Ascending aorta (tissue), 2 donors: Measurements from ENCODE around the gene NOTUM. TPM values are rescaled to one million over a fixed set of nuclear protein-coding genes. Genes with fewer than 3 reads are reported as not detected.

Source experiments
- DNase-seq, 2 donors: peaks; one replicate each; pipeline ENCODE4 v3.0.0-alpha.2; 2019; ENCODE audit warnings: low spot score in 2 of 2
- H3K27ac ChIP-seq, 2 donors: fragments of 200-600 bp; sonication (generic); one replicate each; pipeline ENCODE4 v1.5.1; 2016 to 2017; ENCODE audit warnings: mild to moderate bottlenecking in 1 of 2
- H3K27me3 ChIP-seq: fragments of 200-600 bp; sonication (generic); one replicate; pipeline ENCODE4 v1.5.1; 2017
- H3K36me3 ChIP-seq, 2 donors: fragments of 200-600 bp; sonication (generic); one replicate each; pipeline ENCODE4 v1.5.1; 2016
- H3K4me1 ChIP-seq, 2 donors: fragments of 200-600 bp; sonication (generic); one replicate each; pipeline ENCODE4 v1.5.1; 2016 to 2017; ENCODE audit warnings: mild to moderate bottlenecking in 1 of 2
- H3K4me3 ChIP-seq, 2 donors: fragments of 200-600 bp; sonication (generic); one replicate each; pipeline ENCODE4 v1.5.1; 2016 to 2017; ENCODE audit warnings: mild to moderate bottlenecking in 1 of 2
- H3K9me3 ChIP-seq, 2 donors: fragments of 200-600 bp; sonication (generic); one replicate each; pipeline ENCODE4 v1.5.1; 2016
- intact Hi-C: fragments of 100-400 bp; cut with DNase I; formaldehyde crosslinking; loops from one replicate; pipeline ENCODE4 v1.15.1; 2023
- total RNA-seq: library from RNA; depleted of rRNA; stranded (reverse); fragments of >200 nt; gene quantifications from one replicate; pipeline ENCODE4 v1.1.0, GENCODE V29; 2016
- TF ChIP-seq, protein P1 (sequence below), 3 experiments: fragments of 200-600 bp in 2 of 3; fragments of 450-650 bp in 1 of 3; sonication (generic) in 2 of 3; IDR thresholded peaks; one replicate each; pipeline ENCODE4 v1.5.1; 2016 to 2019; ENCODE audit warnings: antibody characterized with exemption in 3 of 3, mild to moderate bottlenecking in 1 of 3, moderate library complexity in 1 of 3

NOTUM gene
- total RNA-seq, 1 donor from 2014 or later: not detected

DNA sequence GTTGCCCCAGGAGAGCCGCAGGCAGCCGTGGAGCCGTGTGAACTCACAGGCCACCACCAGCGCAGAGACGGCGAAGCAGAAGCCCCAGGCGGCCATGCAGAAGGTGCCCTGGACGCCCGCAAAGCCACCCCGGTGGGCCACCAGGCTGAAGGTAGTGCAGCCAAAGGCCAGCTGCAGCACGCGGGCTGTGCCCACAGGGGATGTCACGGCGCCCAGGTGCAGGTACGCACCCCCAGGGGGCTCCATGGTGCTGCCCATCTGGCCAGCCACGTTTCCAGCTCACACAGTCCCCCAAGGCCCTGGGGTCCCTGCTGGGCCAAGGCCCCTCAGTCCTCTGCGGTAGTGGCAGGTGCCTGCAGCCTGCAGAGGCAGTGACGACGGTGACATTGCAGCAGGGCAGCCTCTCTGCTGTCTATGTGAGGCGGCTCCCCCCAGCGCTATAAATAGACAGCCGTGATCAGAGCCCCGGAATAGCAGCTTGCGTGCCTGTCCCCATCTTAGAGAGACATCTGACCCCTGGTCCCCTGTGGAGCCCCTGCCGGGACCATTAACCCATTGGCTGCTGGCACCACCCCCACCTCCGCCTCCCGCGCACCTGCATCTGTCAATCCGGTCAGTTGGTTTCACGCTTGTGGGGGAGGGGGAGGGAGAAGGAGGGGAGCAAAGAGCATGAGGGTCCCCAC lies 19.4 kb downstream of the NOTUM start:
- no peak for DNase-seq
- intact Hi-C loops: no loop called here
- Histone ChIP-seq H3K4me3 (no peak overlapping the region), H3K4me1 (peaks cover 7 to 11% of the 10 kb centered on the region in 2 donors), H3K27ac (no peak overlapping the region), H3K9me3 (no peaks in the 10 kb centered on the region), H3K27me3 (peaks cover 10% of the 10 kb centered on the region), H3K36me3 (no peaks in the 10 kb centered on the region)
- TF ChIP-seq, protein P1, sequence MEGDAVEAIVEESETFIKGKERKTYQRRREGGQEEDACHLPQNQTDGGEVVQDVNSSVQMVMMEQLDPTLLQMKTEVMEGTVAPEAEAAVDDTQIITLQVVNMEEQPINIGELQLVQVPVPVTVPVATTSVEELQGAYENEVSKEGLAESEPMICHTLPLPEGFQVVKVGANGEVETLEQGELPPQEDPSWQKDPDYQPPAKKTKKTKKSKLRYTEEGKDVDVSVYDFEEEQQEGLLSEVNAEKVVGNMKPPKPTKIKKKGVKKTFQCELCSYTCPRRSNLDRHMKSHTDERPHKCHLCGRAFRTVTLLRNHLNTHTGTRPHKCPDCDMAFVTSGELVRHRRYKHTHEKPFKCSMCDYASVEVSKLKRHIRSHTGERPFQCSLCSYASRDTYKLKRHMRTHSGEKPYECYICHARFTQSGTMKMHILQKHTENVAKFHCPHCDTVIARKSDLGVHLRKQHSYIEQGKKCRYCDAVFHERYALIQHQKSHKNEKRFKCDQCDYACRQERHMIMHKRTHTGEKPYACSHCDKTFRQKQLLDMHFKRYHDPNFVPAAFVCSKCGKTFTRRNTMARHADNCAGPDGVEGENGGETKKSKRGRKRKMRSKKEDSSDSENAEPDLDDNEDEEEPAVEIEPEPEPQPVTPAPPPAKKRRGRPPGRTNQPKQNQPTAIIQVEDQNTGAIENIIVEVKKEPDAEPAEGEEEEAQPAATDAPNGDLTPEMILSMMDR (IDR thresholded peaks at IDR 0.05): no peak

- TF ChIP-seq, protein P1 (IDR thresholded peaks at IDR 0.05): no peak
- no peaks in the 10 kb centered on the region for H3K36me3 ChIP-seq
- H3K4me1 ChIP-seq: peaks cover 8 to 11% of the 10 kb centered on the region in 2 donors
- peaks cover 10% of the 10 kb centered on the region for H3K27me3 ChIP-seq
- DNase-seq: no peak
- no peak overlapping the region for H3K4me3 ChIP-seq
- intact Hi-C loops: no loop called here
- no peak overlapping the region for H3K27ac ChIP-seq
- H3K9me3 ChIP-seq: no peaks in the 10 kb centered on the region
Measured at GRCh38 chr17:81940538-81941483, 20.2 kb downstream of the NOTUM start.

- Histone ChIP-seq H3K27ac (no peak overlapping the region), H3K4me3 (peak overlapping the region in 1 of 2 donors; percentile 26), H3K9me3 (no peaks in the 10 kb centered on the region), H3K4me1 (peaks cover 8 to 11% of the 10 kb centered on the region in 2 donors), H3K27me3 (peaks cover 10% of the 10 kb centered on the region), H3K36me3 (no peaks in the 10 kb centered on the region)
- TF ChIP-seq, protein P1 (IDR thresholded peaks at IDR 0.05): no peak
- intact Hi-C loops: no loop called here
- DNase-seq: peak in 1 of 2 donors; percentile 78
Measured at GRCh38 chr17:81939881-81940385, 21.1 kb downstream of the NOTUM start.

DNA sequence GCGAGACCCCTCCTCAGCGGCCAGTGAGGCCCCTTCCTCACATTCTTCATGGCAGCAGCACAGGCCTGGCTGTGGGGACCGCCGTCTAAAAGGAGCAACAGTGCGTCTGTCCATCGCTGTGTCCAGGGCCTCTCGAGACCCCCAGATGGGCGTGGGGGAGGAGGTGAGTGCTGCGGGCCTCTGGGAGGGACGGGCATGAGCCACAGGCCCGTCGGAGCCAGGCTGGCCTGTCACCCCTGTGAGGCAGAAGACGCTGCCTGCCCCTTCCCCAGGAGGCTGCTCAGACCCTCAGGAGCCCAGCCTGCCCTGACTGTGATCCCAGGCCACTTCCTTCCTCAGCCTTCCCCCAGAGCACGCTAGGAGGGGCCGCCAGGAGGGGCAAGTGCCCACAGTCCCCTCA lies 21.8 kb downstream of the NOTUM start:
- no peak overlapping the region for H3K27ac ChIP-seq
- no peaks in the 10 kb centered on the region for H3K9me3 ChIP-seq
- TF ChIP-seq, protein P1 (IDR thresholded peaks at IDR 0.05): no peak
- H3K4me1 ChIP-seq: peaks cover 8 to 11% of the 10 kb centered on the region in 2 donors
- H3K36me3 ChIP-seq: no peaks in the 10 kb centered on the region
- no peak for DNase-seq
- no peak overlapping the region for H3K4me3 ChIP-seq
- H3K27me3 ChIP-seq: peaks cover 10% of the 10 kb centered on the region
- intact Hi-C loops: no loop called here

GRCh38 chr17:81935709-81936084 lies 25.3 kb downstream of the NOTUM start:
- Histone ChIP-seq H3K27ac (no peak overlapping the region), H3K36me3 (no peaks in the 10 kb centered on the region), H3K4me3 (no peak overlapping the region), H3K27me3 (no peaks in the 10 kb centered on the region), H3K9me3 (no peaks in the 10 kb centered on the region), H3K4me1 (peaks cover 8 to 11% of the 10 kb centered on the region in 2 donors)
- intact Hi-C loops: no loop called here
- TF ChIP-seq, protein P1 (IDR thresholded peaks at IDR 0.05): no peak
- DNase-seq: no peak
